ENCODE data around the gene TEX52. TPM values are rescaled to one million over a fixed set of nuclear protein-coding genes. Genes with fewer than 3 reads are reported as not detected.

TEX52 gene
- total RNA-seq, 1 experiment from 2014 or later = not detected

GRCh38 chr12:2811801-2812200 is 45.0 kb downstream of the TEX52 start:
- intact Hi-C loops (cut with micrococcal nuclease) = no loop called here
- DNase-seq (ENCODE audit: low read depth, low spot score) (no peak), ATAC-seq (no peak)
- H3K4me1 ChIP-seq (ENCODE audit: control insufficient read depth in 1 of 2, insufficient read depth in 2 of 2, low read length in 2 of 2) = peaks cover 5 to 18% of the 10 kb centered on the region in 2 experiments
- H3K9me3 ChIP-seq (ENCODE audit: control insufficient read depth in 1 of 2, insufficient read depth in 1 of 2, low read depth in 1 of 2, low read length in 2 of 2) = no peaks in the 10 kb centered on the region
- POLR2A ChIA-PET = interaction anchor here (2.1 kb wide), 1 partner anchor 17 kb away, joined by 6 read pairs; the partner anchor contains the start of gene FKBP4
- RAD21 ChIA-PET (ENCODE audit: low non-redundant PET in 1 of 2, low total read pairs in 2 of 2, uncharacterized antibody in 2 of 2, unreplicated experiment in 2 of 2) = interaction anchor here in 1 of 2 experiments (0.7 kb wide), 1 partner anchor 17 kb away, joined by 3 read pairs; no protein-coding TSS in a partner anchor
- peak overlapping the region; percentile 74; the same call in 1 of the 2 replicates for H3K27ac ChIP-seq (ENCODE audit: low read depth, low read length)
- H3K27me3 ChIP-seq (ENCODE audit: insufficient read depth, low read length) = no peaks in the 10 kb centered on the region
- H3K9me2 ChIP-seq (ENCODE audit: insufficient read depth) = no peaks in the 10 kb centered on the region
- H3K36me3 ChIP-seq (ENCODE audit: control insufficient read depth in 1 of 2, insufficient read depth in 2 of 2, low read length in 2 of 2) = peaks cover 5 to 8% of the 10 kb centered on the region in 2 experiments; a peak in 2 of 4 replicates
- no peaks in the 10 kb centered on the region for H4K20me1 ChIP-seq (ENCODE audit: insufficient read depth)
- CTCF ChIA-PET = interaction anchor here (1.1 to 1.9 kb wide), 3 partner anchors 16 to 65 kb away, joined by 3 to 6 read pairs (median 3); partner anchors contain the start of genes FOXM1 and RHNO1
- H3K9ac ChIP-seq (ENCODE audit: low read length) = 0 out of 2 replicates have a peak overlapping the region, but pooled peaks have one; percentile 14
- TF ChIP-seq FOSL1 (IDR thresholded peaks at IDR 0.05; ENCODE audit: low read depth) = no peak
- TF ChIP-seq YY1 (IDR thresholded peaks at IDR 0.05; ENCODE audit: extremely low read depth, insufficient replicate concordance, low read depth, low read length) = no peak
- no peak for TF ChIP-seq ELF1 (IDR thresholded peaks at IDR 0.05; ENCODE audit: borderline replicate concordance, low read depth)
- H3K4me3 ChIP-seq (replicated peaks in 1 of 2; ENCODE audit: low read depth in 1 of 2, low read length in 2 of 2) = peak overlapping the region; percentile 77 to 89
- no TSS peak for BruUV-seq (replicated peaks)
- H3K4me2 ChIP-seq (ENCODE audit: low read length) = peak overlapping the region; percentile 97
- peaks cover 28% of the 10 kb centered on the region for H3K79me2 ChIP-seq (ENCODE audit: insufficient read depth, low read length)
- H2AFZ ChIP-seq (ENCODE audit: low read depth, low read length, poor library complexity, severe bottlenecking) = no peak overlapping the region

- Histone ChIP-seq H3K9ac (ENCODE audit: low read length) (no peak overlapping the region), H3K27me3 (ENCODE audit: insufficient read depth, low read length) (no peaks in the 10 kb centered on the region), H3K9me3 (ENCODE audit: control insufficient read depth in 1 of 2, insufficient read depth in 1 of 2, low read depth in 1 of 2, low read length in 2 of 2) (no peaks in the 10 kb centered on the region), H2AFZ (ENCODE audit: low read depth, low read length, poor library complexity, severe bottlenecking) (no peak overlapping the region), H3K79me2 (ENCODE audit: insufficient read depth, low read length) (peaks cover 9% of the 10 kb centered on the region; the same call in 1 of the 2 replicates), H3K27ac (ENCODE audit: low read depth, low read length) (no peak overlapping the region), H3K9me2 (ENCODE audit: insufficient read depth) (no peaks in the 10 kb centered on the region), H3K4me1 (ENCODE audit: control insufficient read depth in 1 of 2, insufficient read depth in 2 of 2, low read length in 2 of 2) (peaks cover 2% of the 10 kb centered on the region in 2 experiments), H3K36me3 (ENCODE audit: control insufficient read depth in 1 of 2, insufficient read depth in 2 of 2, low read length in 2 of 2) (peaks cover 35 to 53% of the 10 kb centered on the region in 2 experiments), H4K20me1 (ENCODE audit: insufficient read depth) (0 out of 2 replicates have a peak, but pooled peaks cover 5% of the 10 kb centered on the region), H3K4me3 (replicated peaks in 1 of 2; ENCODE audit: low read depth in 1 of 2, low read length in 2 of 2) (no peak overlapping the region), H3K4me2 (ENCODE audit: low read length) (no peak overlapping the region)
- CTCF ChIA-PET = no interaction called here
- POLR2A ChIA-PET = no interaction called here
- TF ChIP-seq, protein P1, sequence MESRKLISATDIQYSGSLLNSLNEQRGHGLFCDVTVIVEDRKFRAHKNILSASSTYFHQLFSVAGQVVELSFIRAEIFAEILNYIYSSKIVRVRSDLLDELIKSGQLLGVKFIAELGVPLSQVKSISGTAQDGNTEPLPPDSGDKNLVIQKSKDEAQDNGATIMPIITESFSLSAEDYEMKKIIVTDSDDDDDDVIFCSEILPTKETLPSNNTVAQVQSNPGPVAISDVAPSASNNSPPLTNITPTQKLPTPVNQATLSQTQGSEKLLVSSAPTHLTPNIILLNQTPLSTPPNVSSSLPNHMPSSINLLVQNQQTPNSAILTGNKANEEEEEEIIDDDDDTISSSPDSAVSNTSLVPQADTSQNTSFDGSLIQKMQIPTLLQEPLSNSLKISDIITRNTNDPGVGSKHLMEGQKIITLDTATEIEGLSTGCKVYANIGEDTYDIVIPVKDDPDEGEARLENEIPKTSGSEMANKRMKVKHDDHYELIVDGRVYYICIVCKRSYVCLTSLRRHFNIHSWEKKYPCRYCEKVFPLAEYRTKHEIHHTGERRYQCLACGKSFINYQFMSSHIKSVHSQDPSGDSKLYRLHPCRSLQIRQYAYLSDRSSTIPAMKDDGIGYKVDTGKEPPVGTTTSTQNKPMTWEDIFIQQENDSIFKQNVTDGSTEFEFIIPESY (IDR thresholded peaks at IDR 0.05; ENCODE audit: extremely low read depth, insufficient replicate concordance, low read length) = no peak
- TF ChIP-seq POLR2AphosphoS5 (IDR thresholded peaks at IDR 0.05; ENCODE audit: low read depth, low read length) (no peak), RAD21 (IDR thresholded peaks at IDR 0.05; ENCODE audit: low read depth) (no peak)
- BruUV-seq (replicated peaks) = no TSS peak
- RAD21 ChIA-PET (ENCODE audit: low non-redundant PET in 1 of 2, low total read pairs in 2 of 2, uncharacterized antibody in 2 of 2, unreplicated experiment in 2 of 2) = no interaction called here
- ATAC-seq (no peak), DNase-seq (ENCODE audit: low read depth, low spot score) (no peak)
- intact Hi-C loops (cut with micrococcal nuclease) = no loop called here
Measured at GRCh38 chr12:2806700-2807099, 50.1 kb downstream of the TEX52 start.

Measured in HCT116 (cell line).